Smooth muscle cell (in vitro differentiated cells): ENCODE results near the gene SRGAP3. TPM values are rescaled to one million over a fixed set of nuclear protein-coding genes. Genes with fewer than 3 reads are reported as not detected.

Source experiments
- DNase-seq: peaks from one replicate; lab custom pipeline; 2025; ENCODE audit not compliant: unreplicated experiment; lab: John Stamatoyannopoulos, UW
- H2AFZ ChIP-seq: fragments of 200-600 bp; sonication (generic); 2 replicates; pipeline ENCODE4 v1.6.0; 2016; ENCODE audit warnings: antibody characterized with exemption, low read depth, mild to moderate bottlenecking
- H3F3A ChIP-seq: fragments of 200-600 bp; sonication (generic); 2 replicates; pipeline ENCODE4 v1.6.0; 2017; ENCODE audit warnings: antibody characterized with exemption, low read depth
- H3K27ac ChIP-seq: fragments of 200-600 bp; sonication (generic); 2 replicates; pipeline ENCODE4 v1.5.1; 2016; ENCODE audit warnings: low read depth, mild to moderate bottlenecking
- H3K27me3 ChIP-seq: fragments of 200-600 bp; sonication (generic); 2 replicates; pipeline ENCODE4 v1.6.1; 2016; ENCODE audit warnings: low read depth, mild to moderate bottlenecking
- H3K36me3 ChIP-seq: fragments of 200-600 bp; sonication (generic); 2 replicates; pipeline ENCODE4 v1.5.1; 2016; ENCODE audit warnings: low read depth
- H3K4me1 ChIP-seq: fragments of 200-600 bp; sonication (generic); 2 replicates; pipeline ENCODE4 v1.5.1; 2016; ENCODE audit warnings: low read depth
- H3K4me2 ChIP-seq: fragments of 200-600 bp; sonication (generic); 2 replicates; pipeline ENCODE4 v1.6.0; 2016; ENCODE audit warnings: mild to moderate bottlenecking
- H3K4me3 ChIP-seq: fragments of 200-600 bp; sonication (generic); 2 replicates; pipeline ENCODE4 v1.5.1; 2016; ENCODE audit warnings: mild to moderate bottlenecking
- H3K79me2 ChIP-seq: fragments of 200-600 bp; sonication (generic); 2 replicates; pipeline ENCODE4 v1.6.0; 2016; ENCODE audit warnings: low read depth, mild to moderate bottlenecking
- H3K9ac ChIP-seq: fragments of 200-600 bp; sonication (generic); 2 replicates; pipeline ENCODE4 v1.6.0; 2016; ENCODE audit warnings: low read depth
- H3K9me3 ChIP-seq: fragments of 200-600 bp; sonication (generic); replicated peaks from 2 replicates; pipeline ENCODE4 v1.5.1; 2016; ENCODE audit warnings: low read depth
- H4K20me1 ChIP-seq: fragments of 200-600 bp; sonication (generic); 2 replicates; pipeline ENCODE4 v1.6.0; 2016; ENCODE audit warnings: low read depth
- CTCF ChIP-seq: fragments of 200-600 bp; sonication (generic); IDR thresholded peaks from 2 replicates; pipeline ENCODE4 v1.5.1; 2017; ENCODE audit warnings: borderline replicate concordance, mild to moderate bottlenecking, antibody characterized with exemption; ENCODE audit not compliant: insufficient read depth, poor library complexity, severe bottlenecking
- WGBS: methylation state at CpG from one replicate; pipeline ENCODE4 v1.1.7; 2016; ENCODE audit warnings: low lambda C conversion rate; 5-methylcytosine and 5-hydroxymethylcytosine counted together
- polyA plus RNA-seq: library from polyadenylated mRNA; unstranded; fragments of >200 nt; fragmentation: Nextera tagmentation; extraction: Ambion mirVana; gene quantifications from 2 replicates; pipeline ENCODE4 v1.2.1, GENCODE V29; 2016
- total RNA-seq: library from RNA; depleted of rRNA; stranded (reverse); fragments of >200 nt; gene quantifications from 2 replicates; pipeline ENCODE4 v1.2.3, GENCODE V29; 2014

SRGAP3 gene
- total and polyA plus RNA-seq, 2 experiments from 2014 or later = 1.5 to 3.1 TPM

DNA sequence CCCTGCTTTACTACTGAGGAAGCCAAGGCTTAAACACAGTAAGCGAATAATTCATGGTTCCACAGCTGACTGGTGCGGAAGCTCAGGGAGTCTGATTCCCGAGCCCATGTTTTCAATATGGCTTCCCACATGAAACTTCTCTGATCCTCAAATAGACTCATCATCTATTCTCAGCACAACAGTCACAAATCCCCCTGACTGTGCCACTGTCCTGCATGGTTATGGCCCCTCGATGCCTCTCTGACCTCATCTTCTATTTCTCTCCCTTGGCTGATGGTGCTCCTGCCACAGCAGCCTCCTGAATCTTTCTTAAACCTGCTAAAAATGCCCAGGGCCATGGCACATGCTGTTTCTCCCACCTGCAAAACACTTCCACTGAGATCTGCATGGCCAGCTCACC, 43.2 kb downstream of the SRGAP3 start:
- Histone ChIP-seq H3F3A (no peaks in the 10 kb centered on the region), H3K27me3 (no peaks in the 10 kb centered on the region), H3K79me2 (no peaks in the 10 kb centered on the region), H3K9ac (no peak overlapping the region), H3K36me3 (no peaks in the 10 kb centered on the region), H3K4me1 (peaks cover 23% of the 10 kb centered on the region), H3K4me2 (no peak overlapping the region), H3K27ac (no peak overlapping the region), H4K20me1 (no peaks in the 10 kb centered on the region), H3K4me3 (no peak overlapping the region), H3K9me3 (no peaks in the 10 kb centered on the region), H2AFZ (no peak overlapping the region)
- 97% methylated on average over 4 of the region's 4 CpGs for WGBS
- DNase-seq = no peak
- TF ChIP-seq CTCF = no peak

DNA sequence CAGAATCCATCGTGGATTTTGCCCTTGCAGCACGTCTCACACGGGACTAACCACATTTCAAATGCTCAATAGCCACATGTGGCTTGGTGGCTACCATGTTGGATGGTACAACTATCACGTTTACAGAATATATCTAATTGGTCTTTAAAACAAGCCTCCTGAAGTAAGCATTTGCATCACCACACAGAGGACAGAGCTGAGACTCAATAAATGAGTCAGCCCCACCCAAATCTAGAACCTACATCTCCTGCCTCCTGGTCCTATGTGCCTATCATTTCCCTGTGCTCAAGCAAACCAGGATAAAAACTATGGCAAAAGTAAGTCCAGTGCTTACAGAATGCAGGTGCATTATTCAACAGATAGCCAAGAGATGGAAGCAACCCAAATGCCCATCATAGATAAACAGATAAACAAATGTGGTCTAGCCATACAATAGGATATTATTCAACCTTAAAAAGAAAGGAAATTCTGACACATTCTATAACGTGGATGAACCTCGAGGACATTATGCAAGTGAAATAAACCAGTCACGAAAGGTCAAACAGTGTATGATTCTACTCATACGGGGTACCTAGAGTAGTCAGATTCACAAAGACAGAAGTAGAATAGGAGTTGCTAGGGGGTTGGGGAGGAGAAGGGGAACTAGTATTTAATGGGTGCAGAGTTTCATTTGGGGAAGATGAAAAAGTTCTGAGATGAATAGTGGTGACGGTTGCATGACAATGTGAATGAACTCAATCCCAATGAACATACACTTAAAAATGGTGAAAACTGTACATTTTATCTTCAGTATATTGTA, 43.9 kb downstream of the SRGAP3 start:
- Histone ChIP-seq H2AFZ (no peak overlapping the region), H3K4me2 (no peak overlapping the region), H3K4me3 (no peak overlapping the region), H3K79me2 (no peaks in the 10 kb centered on the region), H3F3A (no peaks in the 10 kb centered on the region), H3K9me3 (no peaks in the 10 kb centered on the region), H3K36me3 (no peaks in the 10 kb centered on the region), H3K27ac (no peak overlapping the region), H4K20me1 (no peaks in the 10 kb centered on the region), H3K27me3 (no peaks in the 10 kb centered on the region), H3K4me1 (peaks cover 23% of the 10 kb centered on the region), H3K9ac (no peak overlapping the region)
- 96% methylated on average over 9 of the region's 9 CpGs for WGBS
- TF ChIP-seq CTCF = no peak
- DNase-seq = no peak

DNA sequence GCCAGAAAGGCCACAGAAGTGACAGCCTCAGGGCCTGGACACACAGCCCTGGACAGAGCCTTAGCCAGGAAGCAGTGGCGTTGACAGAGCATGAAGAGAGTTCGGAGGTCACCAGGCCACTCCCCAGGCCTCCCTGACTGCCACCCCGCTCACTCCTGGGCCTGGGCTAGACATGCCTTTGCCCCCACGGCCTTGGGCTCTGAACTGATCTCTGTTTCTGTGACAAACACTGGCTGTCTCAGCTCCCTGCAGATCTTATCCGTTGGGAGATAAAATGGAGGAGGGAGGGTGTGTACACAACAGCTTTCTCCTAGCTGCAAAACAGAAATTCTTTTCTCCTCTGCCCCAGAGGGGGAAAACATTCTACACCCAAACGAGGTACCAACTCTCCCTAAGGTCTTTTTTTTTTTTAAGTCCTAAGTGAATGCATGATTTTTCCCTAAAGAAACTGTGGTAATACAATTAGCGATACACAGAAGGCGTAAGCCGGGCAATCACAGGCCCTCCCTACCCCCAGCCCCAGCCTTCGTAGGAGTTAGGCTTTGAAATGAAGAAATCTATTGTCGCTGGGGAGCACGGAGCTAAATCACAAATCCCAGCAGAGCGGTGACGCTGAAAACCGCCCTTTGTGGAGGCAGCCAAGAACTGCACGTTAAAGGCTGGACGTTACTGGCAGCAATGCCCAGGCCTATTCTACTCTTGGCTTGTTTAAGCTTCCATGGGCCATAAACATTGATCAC, 45.0 kb downstream of the SRGAP3 start:
- no peak overlapping the region for H3K9ac ChIP-seq
- no peak overlapping the region for H3K27ac ChIP-seq
- no peaks in the 10 kb centered on the region for H3K9me3 ChIP-seq
- no peaks in the 10 kb centered on the region for H3K36me3 ChIP-seq
- no peak for TF ChIP-seq CTCF
- H3K4me3 ChIP-seq = no peak overlapping the region
- no peak for DNase-seq
- H2AFZ ChIP-seq = no peak overlapping the region
- no peaks in the 10 kb centered on the region for H3K27me3 ChIP-seq
- no peaks in the 10 kb centered on the region for H3F3A ChIP-seq
- H3K79me2 ChIP-seq = no peaks in the 10 kb centered on the region
- no peak overlapping the region for H3K4me2 ChIP-seq
- WGBS = 46% methylated on average over 17 of the region's 17 CpGs
- H3K4me1 ChIP-seq = peaks cover 23% of the 10 kb centered on the region
- no peaks in the 10 kb centered on the region for H4K20me1 ChIP-seq

DNA sequence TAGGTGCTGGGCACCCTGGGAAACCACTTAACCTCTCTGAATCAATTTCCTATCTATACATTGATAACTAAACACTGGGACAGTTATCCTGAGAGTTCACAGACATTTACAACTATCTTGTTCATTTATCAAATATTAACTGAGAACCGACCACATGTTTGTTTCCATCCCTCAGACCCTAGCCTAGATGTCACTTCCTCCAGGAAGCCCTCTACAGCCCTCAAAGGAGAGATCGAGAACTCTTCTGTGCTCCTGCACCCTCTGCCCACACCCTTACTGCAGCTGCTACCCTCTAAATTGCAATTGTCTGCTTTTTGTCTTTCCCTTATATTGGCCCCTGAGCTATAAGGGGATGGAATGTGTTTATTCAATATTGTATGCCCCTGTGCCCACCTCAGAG, 46.1 kb downstream of the SRGAP3 start:
- Histone ChIP-seq H3K27me3 (no peaks in the 10 kb centered on the region), H3K9me3 (no peaks in the 10 kb centered on the region), H3F3A (no peaks in the 10 kb centered on the region), H3K79me2 (no peaks in the 10 kb centered on the region), H3K4me3 (no peak overlapping the region), H3K36me3 (no peaks in the 10 kb centered on the region), H3K4me1 (peaks cover 23% of the 10 kb centered on the region), H4K20me1 (no peaks in the 10 kb centered on the region), H3K9ac (no peak overlapping the region), H2AFZ (no peak overlapping the region), H3K27ac (no peak overlapping the region), H3K4me2 (no peak overlapping the region)
- WGBS = 97% methylated on average over 2 of the region's 2 CpGs
- DNase-seq = no peak
- no peak for TF ChIP-seq CTCF
